MCF 10A (cell line): ENCODE results near the gene HVCN1. TPM values are rescaled to one million over a fixed set of nuclear protein-coding genes. Genes with fewer than 3 reads are reported as not detected.

ENCODE experiments used
- BruUV-seq: library from RNA; stranded (reverse); fragments of 400-500 nt; replicated peaks from 2 replicates; lab custom pipeline; 2021; lab: Mats Ljungman, UMichigan
- CTCF ChIA-PET: fragments of 300-600 bp; sonication (Branson Sonifier 250); formaldehyde crosslinking; extraction: SDS; loops from one replicate; lab custom pipeline; 2021; ENCODE audit warnings: antibody characterized with exemption, inconsistent platforms; lab: Yijun Ruan, JAX
- POLR2A ChIA-PET: fragments of 300-600, 350-650 bp; sonication (Branson Sonifier 250); formaldehyde crosslinking; extraction: SDS; loops from one replicate; lab custom pipeline; 2020; ENCODE audit warnings: antibody characterized with exemption, inconsistent platforms; lab: Yijun Ruan, JAX
- DNase-seq: peaks from one replicate; pipeline ENCODE4 v3.0.0-alpha.2; 2018; ENCODE audit not compliant: unreplicated experiment
- H3K27ac Mint-ChIP-seq: one replicate; pipeline ENCODE4 v1.8.0; 2022; ENCODE audit warnings: mild to moderate bottlenecking, low read depth, mixed read lengths; ENCODE audit not compliant: unreplicated experiment
- H3K27me3 Mint-ChIP-seq: one replicate; pipeline ENCODE4 v1.8.0; 2022; ENCODE audit warnings: mixed read lengths; ENCODE audit not compliant: insufficient read depth, unreplicated experiment
- H3K36me3 Mint-ChIP-seq: one replicate; pipeline ENCODE4 v1.8.0; 2022; ENCODE audit warnings: mild to moderate bottlenecking, moderate library complexity, mixed read lengths; ENCODE audit not compliant: insufficient read depth, unreplicated experiment
- H3K4me1 Mint-ChIP-seq: one replicate; pipeline ENCODE4 v1.8.0; 2022; ENCODE audit warnings: mixed read lengths; ENCODE audit not compliant: insufficient read depth, unreplicated experiment
- H3K4me3 Mint-ChIP-seq: one replicate; pipeline ENCODE4 v1.8.0; 2022; ENCODE audit warnings: mild to moderate bottlenecking, moderate library complexity, mixed read lengths; ENCODE audit not compliant: unreplicated experiment
- H3K9me3 Mint-ChIP-seq: one replicate; pipeline ENCODE4 v1.8.0; 2022; ENCODE audit warnings: mixed read lengths; ENCODE audit not compliant: unreplicated experiment
- intact Hi-C: fragments of 100-400 bp; cut with micrococcal nuclease; formaldehyde crosslinking; loops from 2 replicates; pipeline ENCODE4 v1.14.1; 2022
- total RNA-seq: library from RNA; stranded (reverse); gene quantifications from 2 replicates; pipeline ENCODE4 v1.2.3, GENCODE V29; 2022
- TF ChIP-seq, protein P1 (sequence below): fragments of 200-600 bp; IDR thresholded peaks from one replicate; pipeline ENCODE4 v1.8.0; 2022; ENCODE audit warnings: antibody characterized with exemption, mild to moderate bottlenecking; ENCODE audit not compliant: unreplicated experiment

HVCN1 gene
- total RNA-seq, 1 experiment from 2014 or later = not detected

DNA sequence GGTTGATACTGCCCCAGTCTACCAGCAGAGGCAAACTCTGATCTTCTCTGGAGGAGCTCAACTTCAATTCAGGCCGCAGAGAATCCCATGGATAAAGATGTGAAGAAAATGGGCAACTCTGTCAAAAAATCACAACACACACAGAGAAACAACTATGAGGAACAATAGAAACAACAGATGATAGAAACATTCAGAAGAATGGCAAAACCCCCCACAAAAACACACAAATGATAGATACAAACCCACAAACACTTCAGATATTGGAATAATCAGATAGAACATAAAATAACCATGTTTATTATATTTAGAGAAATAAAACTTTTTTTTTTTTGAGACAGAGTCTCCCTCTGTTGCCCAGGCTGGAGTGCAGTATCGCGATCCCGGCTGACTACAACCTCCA, 20.0 kb upstream of the HVCN1 start:
- no peaks in the 10 kb centered on the region for H3K4me1 Mint-ChIP-seq
- TF ChIP-seq, protein P1, sequence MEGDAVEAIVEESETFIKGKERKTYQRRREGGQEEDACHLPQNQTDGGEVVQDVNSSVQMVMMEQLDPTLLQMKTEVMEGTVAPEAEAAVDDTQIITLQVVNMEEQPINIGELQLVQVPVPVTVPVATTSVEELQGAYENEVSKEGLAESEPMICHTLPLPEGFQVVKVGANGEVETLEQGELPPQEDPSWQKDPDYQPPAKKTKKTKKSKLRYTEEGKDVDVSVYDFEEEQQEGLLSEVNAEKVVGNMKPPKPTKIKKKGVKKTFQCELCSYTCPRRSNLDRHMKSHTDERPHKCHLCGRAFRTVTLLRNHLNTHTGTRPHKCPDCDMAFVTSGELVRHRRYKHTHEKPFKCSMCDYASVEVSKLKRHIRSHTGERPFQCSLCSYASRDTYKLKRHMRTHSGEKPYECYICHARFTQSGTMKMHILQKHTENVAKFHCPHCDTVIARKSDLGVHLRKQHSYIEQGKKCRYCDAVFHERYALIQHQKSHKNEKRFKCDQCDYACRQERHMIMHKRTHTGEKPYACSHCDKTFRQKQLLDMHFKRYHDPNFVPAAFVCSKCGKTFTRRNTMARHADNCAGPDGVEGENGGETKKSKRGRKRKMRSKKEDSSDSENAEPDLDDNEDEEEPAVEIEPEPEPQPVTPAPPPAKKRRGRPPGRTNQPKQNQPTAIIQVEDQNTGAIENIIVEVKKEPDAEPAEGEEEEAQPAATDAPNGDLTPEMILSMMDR = no peak
- POLR2A ChIA-PET = interaction anchor here (0.6 to 1.2 kb wide), 2 partner anchors 10 to 1659 kb away, joined by 4 read pairs; no protein-coding TSS in a partner anchor
- no peaks in the 10 kb centered on the region for H3K9me3 Mint-ChIP-seq
- no peak overlapping the region for H3K4me3 Mint-ChIP-seq
- no TSS peak for BruUV-seq
- intact Hi-C loops = no loop called here
- H3K27me3 Mint-ChIP-seq = no peaks in the 10 kb centered on the region
- H3K36me3 Mint-ChIP-seq = no peaks in the 10 kb centered on the region
- no peak overlapping the region for H3K27ac Mint-ChIP-seq
- CTCF ChIA-PET = interaction anchor here (0.6 to 0.9 kb wide), 3 partner anchors 17 to 1304 kb away, joined by 3 read pairs; partner anchors contain the start of gene TMEM116
- no peak for DNase-seq

DNA sequence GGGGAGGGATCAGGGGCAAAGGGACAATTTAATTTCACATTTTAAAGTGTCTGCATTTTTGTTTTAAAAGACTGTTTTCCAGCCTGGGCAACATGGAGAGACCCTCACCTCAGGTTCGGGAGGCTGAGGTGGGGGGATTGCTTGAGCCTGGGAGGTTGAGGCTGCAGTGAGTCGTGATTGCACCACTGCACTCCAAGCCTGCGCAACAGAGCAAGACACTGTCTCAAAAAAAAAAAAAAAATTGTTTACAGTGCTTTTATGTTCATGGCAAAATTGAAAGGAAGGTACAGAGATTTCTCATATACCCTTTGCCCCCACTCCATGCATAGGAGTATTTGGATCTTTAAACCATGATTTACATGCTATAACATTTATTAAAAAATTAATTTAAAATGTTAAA, 16.4 kb upstream of the HVCN1 start:
- CTCF ChIA-PET = interaction anchor here (0.6 to 1.3 kb wide), 14 partner anchors 9 to 1657 kb away, joined by 3 to 16 read pairs (median 3); no protein-coding TSS in a partner anchor

DNA sequence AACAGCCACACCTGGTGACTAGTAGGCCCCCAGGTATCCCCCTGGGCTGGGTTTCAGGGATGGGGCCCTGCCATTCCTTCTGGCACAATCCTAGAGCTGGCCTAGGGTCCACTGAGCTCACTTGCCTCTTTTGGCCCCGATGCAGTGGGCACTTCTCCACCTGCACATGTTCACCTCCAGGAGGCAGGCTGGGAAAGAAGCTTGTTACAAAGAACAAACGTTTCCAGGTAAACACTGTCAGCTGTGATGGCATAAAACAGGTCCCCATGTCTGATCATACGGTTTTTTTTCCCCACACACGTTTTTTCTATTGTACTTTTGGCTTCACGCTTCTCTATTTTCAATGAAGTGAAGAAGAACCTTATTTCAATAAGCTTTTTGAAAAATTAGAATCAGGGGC, 15.8 kb upstream of the HVCN1 start:
- H3K27ac Mint-ChIP-seq = no peak overlapping the region
- intact Hi-C loops = loop anchor here (2.0 kb wide), 1 partner anchor 122 kb away; no protein-coding TSS in a partner anchor
- peak; percentile 46 for DNase-seq
- no peaks in the 10 kb centered on the region for H3K27me3 Mint-ChIP-seq
- POLR2A ChIA-PET = interaction anchor here (1.0 to 1.7 kb wide), 3 partner anchors 9 to 15 kb away, joined by 4 read pairs; no protein-coding TSS in a partner anchor
- TF ChIP-seq, protein P1 = peak; percentile 30
- no peaks in the 10 kb centered on the region for H3K4me1 Mint-ChIP-seq
- H3K36me3 Mint-ChIP-seq = no peaks in the 10 kb centered on the region
- no TSS peak for BruUV-seq
- no peaks in the 10 kb centered on the region for H3K9me3 Mint-ChIP-seq
- H3K4me3 Mint-ChIP-seq = no peak overlapping the region
- CTCF ChIA-PET = interaction anchor here (0.6 to 1.3 kb wide), 17 partner anchors 10 to 1658 kb away, joined by 3 to 16 read pairs (median 3); no protein-coding TSS in a partner anchor

More for the DNA sequence above, 16.4 kb upstream of the HVCN1 start:
- Mint-ChIP-seq H3K27me3 (no peaks in the 10 kb centered on the region), H3K9me3 (no peaks in the 10 kb centered on the region), H3K36me3 (no peaks in the 10 kb centered on the region), H3K4me1 (no peaks in the 10 kb centered on the region), H3K4me3 (no peak overlapping the region), H3K27ac (no peak overlapping the region)
- TF ChIP-seq, protein P1 = no peak
- intact Hi-C loops = loop anchor here (2.0 kb wide), 1 partner anchor 121 kb away; no protein-coding TSS in a partner anchor
- POLR2A ChIA-PET = interaction anchor here (1.0 to 1.7 kb wide), 3 partner anchors 9 to 16 kb away, joined by 4 read pairs; no protein-coding TSS in a partner anchor
- no peak for DNase-seq
- BruUV-seq = no TSS peak

DNA sequence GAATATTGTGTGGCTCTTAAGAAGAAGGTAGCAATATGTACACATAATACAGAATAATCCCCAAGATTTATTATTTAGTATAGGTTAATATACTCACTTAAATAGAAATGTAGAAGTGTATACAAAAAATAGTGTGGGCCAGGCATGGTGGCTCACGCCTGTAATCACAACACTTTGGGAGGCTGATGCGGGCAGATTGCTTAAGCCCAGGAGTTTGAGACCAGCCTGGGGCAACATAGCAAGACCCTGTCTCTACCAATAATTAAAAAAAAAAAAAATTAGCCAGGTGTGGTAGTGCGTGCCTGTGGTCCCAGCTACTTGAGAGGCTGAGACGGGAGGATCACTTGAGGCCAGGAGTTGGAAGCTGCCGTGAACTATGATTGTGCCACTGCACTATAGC, 15.3 kb upstream of the HVCN1 start:
- Mint-ChIP-seq H3K4me3 (no peak overlapping the region), H3K9me3 (no peaks in the 10 kb centered on the region), H3K27me3 (no peaks in the 10 kb centered on the region), H3K27ac (no peak overlapping the region), H3K36me3 (no peaks in the 10 kb centered on the region), H3K4me1 (no peaks in the 10 kb centered on the region)
- POLR2A ChIA-PET = interaction anchor here (1.0 to 1.7 kb wide), 3 partner anchors 10 to 15 kb away, joined by 4 read pairs; no protein-coding TSS in a partner anchor
- intact Hi-C loops = loop anchor here (2.0 kb wide), 1 partner anchor 123 kb away; no protein-coding TSS in a partner anchor
- TF ChIP-seq, protein P1 = no peak
- CTCF ChIA-PET = interaction anchor here (0.6 to 1.3 kb wide), 10 partner anchors 10 to 255 kb away, joined by 3 to 16 read pairs (median 4); no protein-coding TSS in a partner anchor
- no TSS peak for BruUV-seq
- DNase-seq = no peak
